H1 (cell line): ENCODE results near the gene TMEM212. TPM values are rescaled to one million over a fixed set of nuclear protein-coding genes. Genes with fewer than 3 reads are reported as not detected.
A peak's percentile ranks its signal among the peaks of the same experiment; 100 is the strongest.

Source experiments
- CTCF ChIA-PET: fragments of 300-600 bp; sonication (Branson Sonifier 250); formaldehyde crosslinking; loops from one replicate; lab custom pipeline; 2021; ENCODE audit not compliant: partially characterized antibody; lab: Charles Lee
- POLR2A ChIA-PET: fragments of 300-600 bp; sonication (Branson Sonifier 250); formaldehyde crosslinking; loops from one replicate; lab custom pipeline; 2021; ENCODE audit warnings: inconsistent platforms; ENCODE audit not compliant: partially characterized antibody; lab: Charles Lee
- DNase-seq, 2 experiments: peaks; one replicate each; pipeline versions ENCODE4 v3.0.0 to v3.0.0-alpha.2; 2010 to 2022; ENCODE audit warnings: low spot score in 2 of 2, low read depth in 1 of 2, mixed read lengths in 1 of 2
- FAIRE-seq: peaks from 2 replicates; lab custom pipeline; 2011; peaks lifted over from hg19 to GRCh38; lab: Jason Lieb, UNC
- H2AFZ ChIP-seq: 2 replicates; pipeline ENCODE4 v1.8.1; 2012; ENCODE audit warnings: low read length, inconsistent platforms
- H2AK5ac ChIP-seq: 2 replicates; pipeline ENCODE4 v1.6.1; 2013; ENCODE audit warnings: low read depth, low read length
- H2BK120ac ChIP-seq: replicated peaks from 2 replicates; pipeline ENCODE3; 2013; ENCODE audit warnings: low read depth, low read length, inconsistent platforms
- H2BK12ac ChIP-seq: 2 replicates; pipeline ENCODE4 v1.6.1; 2013; ENCODE audit warnings: low read depth, low read length
- H2BK15ac ChIP-seq: 2 replicates; pipeline ENCODE4 v1.6.1; 2013; ENCODE audit warnings: low read length
- H2BK20ac ChIP-seq: 2 replicates; pipeline ENCODE4 v1.6.1; 2013; ENCODE audit warnings: low read length
- H2BK5ac ChIP-seq: 2 replicates; pipeline ENCODE4 v1.6.1; 2013; ENCODE audit warnings: low read depth, low read length
- H3K14ac ChIP-seq: 2 replicates; pipeline ENCODE4 v1.6.1; 2013; ENCODE audit warnings: inconsistent platforms; ENCODE audit not compliant: insufficient read length
- H3K18ac ChIP-seq: 2 replicates; pipeline ENCODE4 v1.6.1; 2013; ENCODE audit warnings: low read length; ENCODE audit errors: extremely low read depth
- H3K23ac ChIP-seq: 2 replicates; pipeline ENCODE4 v1.6.1; 2013; ENCODE audit warnings: inconsistent platforms; ENCODE audit not compliant: insufficient read length
- H3K23me2 ChIP-seq: 2 replicates; pipeline ENCODE4 v1.6.1; 2013; ENCODE audit warnings: low read depth, low read length
- H3K27ac ChIP-seq: 2 replicates; pipeline ENCODE4 v1.6.1; 2011; ENCODE audit warnings: low read depth, low read length, inconsistent platforms
- H3K27me3 ChIP-seq, 4 experiments: replicated peaks in 1 of 4; 1 replicate in 1 of 4; 2 replicates in 3 of 4; pipeline versions ENCODE4 v1.6.1 to v1.8.1; 2011 to 2013; ENCODE audit warnings: low read length in 3 of 4, mild to moderate bottlenecking in 3 of 4, inconsistent platforms in 2 of 4, mixed read lengths in 2 of 4, moderate library complexity in 1 of 4; ENCODE audit not compliant: control insufficient read depth in 3 of 4, insufficient read depth in 3 of 4; ENCODE audit errors: extremely low read depth in 1 of 4
- H3K36me3 ChIP-seq, 4 experiments: 2 replicates each; pipeline versions ENCODE4 v1.6.1 to v1.8.1; 2011 to 2013; ENCODE audit warnings: mild to moderate bottlenecking in 4 of 4, low read length in 3 of 4, moderate library complexity in 2 of 4, control low read depth in 1 of 4, inconsistent platforms in 1 of 4; ENCODE audit not compliant: insufficient read depth in 4 of 4, control insufficient read depth in 2 of 4
- H3K4ac ChIP-seq: replicated peaks from 2 replicates; pipeline ENCODE3; 2013; ENCODE audit warnings: low read length, low read depth, mixed read lengths, inconsistent platforms; ENCODE audit not compliant: insufficient read length
- H3K4me1 ChIP-seq, 4 experiments: replicated peaks in 1 of 4; 1 replicate in 1 of 4; 2 replicates in 3 of 4; pipeline versions ENCODE4 v1.6.1 to v1.8.1; 2011 to 2013; ENCODE audit warnings: low read length in 3 of 4, inconsistent platforms in 2 of 4, mixed read lengths in 1 of 4; ENCODE audit not compliant: insufficient read depth in 4 of 4, control insufficient read depth in 3 of 4
- H3K4me2 ChIP-seq, 2 experiments: 2 replicates each; pipeline versions ENCODE4 v1.6.1 to v1.8.1; 2011 to 2013; ENCODE audit warnings: low read depth in 2 of 2, low read length in 2 of 2, control low read depth in 1 of 2, inconsistent platforms in 1 of 2, mild to moderate bottlenecking in 1 of 2; ENCODE audit not compliant: insufficient read depth in 1 of 2
- H3K4me3 ChIP-seq, 4 experiments: fragments of 200-600, 300-600 bp in 1 of 4; sonication (generic), shearing (Covaris generic), sonication (Bioruptor Twin) in 1 of 4; 2 replicates each; pipeline versions ENCODE4 v1.5.1 to v1.8.1; 2011 to 2016; ENCODE audit warnings: low read length in 4 of 4, low read depth in 3 of 4, control low read depth in 2 of 4, inconsistent platforms in 2 of 4, mild to moderate bottlenecking in 2 of 4, mixed read lengths in 1 of 4, moderate library complexity in 1 of 4; ENCODE audit not compliant: insufficient read depth in 2 of 4; ENCODE audit errors: extremely low read depth in 1 of 4
- H3K56ac ChIP-seq: replicated peaks from 2 replicates; pipeline ENCODE3; 2013; ENCODE audit warnings: low read depth, mild to moderate bottlenecking, mixed read lengths, low read length, inconsistent platforms; ENCODE audit not compliant: insufficient read length
- H3K79me1 ChIP-seq: 2 replicates; pipeline ENCODE4 v1.6.1; 2013; ENCODE audit warnings: low read depth, low read length, control low read depth
- H3K79me2 ChIP-seq, 2 experiments: 2 replicates each; pipeline versions ENCODE4 v1.6.1 to v1.8.1; 2012 to 2013; ENCODE audit warnings: low read length in 2 of 2, mild to moderate bottlenecking in 2 of 2, inconsistent platforms in 1 of 2; ENCODE audit not compliant: insufficient read depth in 2 of 2, control insufficient read depth in 1 of 2
- H3K9ac ChIP-seq, 4 experiments: replicated peaks in 1 of 4; 1 replicate in 1 of 4; 2 replicates in 3 of 4; pipeline versions ENCODE4 v1.6.1 to v1.8.1; 2011 to 2013; ENCODE audit warnings: low read depth in 3 of 4, low read length in 3 of 4, control low read depth in 2 of 4, mild to moderate bottlenecking in 2 of 4, moderate library complexity in 2 of 4, inconsistent platforms in 1 of 4; ENCODE audit errors: extremely low read depth in 1 of 4
- H3K9me3 ChIP-seq, 2 experiments: 2 replicates each; pipeline versions ENCODE4 v1.6.1 to v1.8.1; 2012 to 2013; ENCODE audit warnings: mild to moderate bottlenecking in 2 of 2, moderate library complexity in 2 of 2, control low read depth in 1 of 2, inconsistent platforms in 1 of 2, low read depth in 1 of 2, low read length in 1 of 2, mixed read lengths in 1 of 2; ENCODE audit not compliant: insufficient read depth in 2 of 2
- H4K20me1 ChIP-seq, 2 experiments: replicated peaks in 1 of 2; 2 replicates each; pipeline versions ENCODE3 to v1.8.1; 2011 to 2013; ENCODE audit warnings: inconsistent platforms in 2 of 2, low read length in 2 of 2, mild to moderate bottlenecking in 1 of 2; ENCODE audit not compliant: insufficient read depth in 2 of 2, control insufficient read depth in 1 of 2
- H4K5ac ChIP-seq: 2 replicates; pipeline ENCODE4 v1.6.1; 2013; ENCODE audit warnings: low read length, low read depth, mixed read lengths, inconsistent platforms; ENCODE audit not compliant: insufficient read length
- H4K8ac ChIP-seq: 2 replicates; pipeline ENCODE4 v1.8.0; 2013; ENCODE audit warnings: mild to moderate bottlenecking, moderate library complexity, low read length, inconsistent platforms; ENCODE audit not compliant: insufficient read depth; ENCODE audit errors: extremely low read depth
- H4K91ac ChIP-seq: replicated peaks from 2 replicates; pipeline ENCODE3; 2013; ENCODE audit warnings: low read length, mixed read lengths, inconsistent platforms; ENCODE audit not compliant: insufficient read length
- BCL11A ChIP-seq, 2 experiments: IDR thresholded peaks; one replicate each; pipeline ENCODE4 v1.6.1; 2011; ENCODE audit warnings: low read depth in 2 of 2, low read length in 2 of 2, mild to moderate bottlenecking in 2 of 2
- CEBPB ChIP-seq: IDR thresholded peaks from 2 replicates; pipeline ENCODE4 v1.6.1; 2012; ENCODE audit warnings: low read depth, low read length
- EP300 ChIP-seq, 2 experiments: IDR thresholded peaks; 1 replicate in 1 of 2; 2 replicates in 1 of 2; pipeline ENCODE4 v1.6.1; 2011 to 2012; ENCODE audit warnings: low read depth in 2 of 2, low read length in 2 of 2, mild to moderate bottlenecking in 2 of 2, borderline replicate concordance in 1 of 2, inconsistent platforms in 1 of 2, moderate library complexity in 1 of 2
- FOSL1 ChIP-seq: IDR thresholded peaks from 2 replicates; pipeline ENCODE4 v1.6.1; 2011; ENCODE audit warnings: mild to moderate bottlenecking, low read depth, low read length, moderate library complexity; ENCODE audit not compliant: insufficient read depth
- HDAC2 ChIP-seq, 2 experiments: fragments of 300-600 bp in 1 of 2; sonication (generic) in 1 of 2; IDR thresholded peaks; 2 replicates each; pipeline ENCODE4 v1.6.1; 2011 to 2012; ENCODE audit warnings: low read depth in 2 of 2, low read length in 2 of 2, mild to moderate bottlenecking in 2 of 2, moderate library complexity in 2 of 2, borderline replicate concordance in 1 of 2, inconsistent platforms in 1 of 2
- JUND ChIP-seq: IDR thresholded peaks from 2 replicates; pipeline ENCODE4 v1.6.1; 2011; ENCODE audit warnings: mild to moderate bottlenecking, improper control_type of control experiment, low read length
- KDM1A ChIP-seq: fragments of 200-600, 300-600 bp; sonication (generic); IDR thresholded peaks from 2 replicates; pipeline ENCODE4 v1.7.1; 2016; ENCODE audit warnings: mild to moderate bottlenecking, low read length, borderline replicate concordance
- KDM4A ChIP-seq: IDR thresholded peaks from one replicate; pipeline ENCODE4 v1.7.1; 2012; ENCODE audit warnings: low read depth, mild to moderate bottlenecking, moderate library complexity, low read length, inconsistent platforms; ENCODE audit not compliant: severe bottlenecking
- POLR2AphosphoS5 ChIP-seq: IDR thresholded peaks from 2 replicates; pipeline ENCODE4 v1.6.1; 2011; ENCODE audit warnings: low read depth, low read length
- RNF2 ChIP-seq: fragments of 200-900, 300-1000 bp; sonication (generic); IDR thresholded peaks from 2 replicates; pipeline ENCODE4 v1.7.1; 2016; ENCODE audit warnings: borderline replicate concordance, low read depth, mild to moderate bottlenecking, antibody characterized with exemption, low read length; ENCODE audit not compliant: poor library complexity, severe bottlenecking; ENCODE audit errors: missing control alignments
- SIX5 ChIP-seq: IDR thresholded peaks from 2 replicates; pipeline ENCODE4 v1.6.1; 2011; ENCODE audit warnings: mild to moderate bottlenecking, low read depth, low read length
- TEAD4 ChIP-seq: IDR thresholded peaks from 2 replicates; pipeline ENCODE4 v1.6.1; 2012; ENCODE audit warnings: low read depth, low read length, inconsistent platforms, mixed read lengths
- YY1 ChIP-seq: IDR thresholded peaks from 2 replicates; pipeline ENCODE4 v1.6.1; 2011; ENCODE audit warnings: low read depth, mild to moderate bottlenecking, low read length
- WGBS, 2 experiments: shearing (Covaris generic) in 1 of 2; methylation state at CpG; one replicate each; pipeline versions ENCODE4 v1.1.6 to v1.1.7; 2013 to 2015; ENCODE audit warnings: low lambda C conversion rate in 2 of 2, mixed read lengths in 2 of 2, inconsistent platforms in 1 of 2, low coverage in 1 of 2, missing lambda C conversion rate in 1 of 2; ENCODE audit not compliant: insufficient replicate concordance in 2 of 2, insufficient coverage in 1 of 2, insufficient read length in 1 of 2; ENCODE audit errors: extremely low coverage in 1 of 2, missing lambda C conversion rate in 1 of 2; 5-methylcytosine and 5-hydroxymethylcytosine counted together
- polyA plus RNA-seq, 7 experiments: library from polyadenylated mRNA; depleted of rRNA in 3 of 7; stranded (reverse) in 5 of 7; unstranded in 2 of 7; fragments of >200 nt in 5 of 7; fragments of 200-250 nt in 2 of 7; gene quantifications; 1 replicate in 5 of 7; 2 replicates in 1 of 7; 4 replicates in 1 of 7; pipeline versions ENCODE4 v1.2.1 to v1.2.3, GENCODE V29; 2011 to 2013; ENCODE audit warnings: missing spikeins in 2 of 7, mixed read lengths in 2 of 7
- total RNA-seq: library from RNA; stranded (reverse); fragmentation: NEBNext Ultra II Directional; extraction: Animal tissue kit (Norgen Biotek cat#: 25700); gene quantifications from 2 replicates; pipeline ENCODE4 v1.2.1, GENCODE V29; 2021

The TMEM212 gene
- total and polyA plus RNA-seq, 2 of the 8 experiments (the other 6 are each of a cell fraction or from before 2014, with no cell fraction given): not detected

DNA sequence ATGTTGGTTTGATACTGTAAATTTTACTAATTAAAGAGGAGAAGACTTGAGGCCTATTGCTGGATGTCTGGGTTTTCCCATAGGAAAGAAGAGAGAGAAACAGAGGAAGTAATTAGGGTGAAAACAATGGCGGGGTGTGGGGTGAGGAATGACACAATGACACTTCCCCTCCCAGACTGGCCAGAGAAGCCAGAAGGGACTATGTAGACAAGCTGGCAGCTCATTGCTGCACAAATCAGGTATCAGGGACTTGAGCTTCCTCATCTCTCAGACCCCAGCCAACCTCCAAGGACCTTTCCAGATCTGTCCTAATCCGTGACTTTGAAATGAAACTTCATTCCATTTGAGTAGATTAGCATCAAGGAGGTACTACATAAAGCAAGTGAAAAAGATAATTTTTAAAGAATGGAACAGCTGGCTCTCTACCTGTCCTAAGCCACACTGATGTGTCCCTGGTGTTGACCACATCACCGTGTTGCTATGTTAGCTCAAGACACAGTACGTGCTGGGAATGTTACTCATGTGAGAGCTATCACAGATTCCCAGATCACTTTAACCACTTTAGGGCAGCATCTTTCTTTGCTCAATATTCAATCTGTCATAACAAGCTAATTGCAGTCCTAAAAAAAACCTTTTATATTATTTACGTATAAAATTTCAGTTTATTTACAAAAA is 22.2 kb downstream of the TMEM212 start:
- Histone ChIP-seq H4K5ac (no peak overlapping the region), H3K4me3 (no peak overlapping the region), H2BK20ac (no peak overlapping the region; the same call in 1 of the 2 replicates), H3K79me1 (no peaks in the 10 kb centered on the region), H2BK120ac (no peak overlapping the region), H3K23ac (no peak overlapping the region), H3K36me3 (no peaks in the 10 kb centered on the region), H3K23me2 (no peaks in the 10 kb centered on the region), H4K91ac (no peak overlapping the region), H2BK15ac (no peak overlapping the region; the same call in 1 of the 2 replicates), H3K27me3 (no peaks in the 10 kb centered on the region), H3K27ac (no peak overlapping the region), H3K9me3 (no peaks in the 10 kb centered on the region), H2BK5ac (no peak overlapping the region), H3K56ac (no peak overlapping the region), H2BK12ac (no peak overlapping the region; the same call in 1 of the 2 replicates), H4K20me1 (no peaks in the 10 kb centered on the region), H3K9ac (no peak overlapping the region), H3K18ac (no peak overlapping the region), H3K14ac (no peak overlapping the region), H4K8ac (no peak overlapping the region), H3K4me2 (no peak overlapping the region), H2AK5ac (no peak overlapping the region), H3K79me2 (no peaks in the 10 kb centered on the region), H3K4me1 (peaks cover 0 to 5% (median 1%) of the 10 kb centered on the region in 4 experiments; a peak in 2 of 7 replicates), H3K4ac (no peak overlapping the region), H2AFZ (peak overlapping the region; percentile 24; the same call in 1 of the 2 replicates)
- WGBS, 2 experiments: 88 to 100% methylated on average over 1 to 5 of the region's 5 CpGs
- DNase-seq (no peak), FAIRE-seq (no peak)
- CTCF ChIA-PET: interaction anchor here (0.5 to 1.6 kb wide), 10 partner anchors 10 to 884 kb away, joined by 3 to 4 read pairs (median 3); no protein-coding TSS in a partner anchor
- POLR2A ChIA-PET: no interaction called here
- TF ChIP-seq EP300 (IDR thresholded peaks at IDR 0.05; ENCODE audit: borderline replicate concordance in 1 of 2, low read depth in 2 of 2, low read length in 2 of 2): no peak
- TF ChIP-seq TEAD4: no peak
- no peak for TF ChIP-seq HDAC2 (IDR thresholded peaks at IDR 0.05; ENCODE audit: borderline replicate concordance in 1 of 2, low read depth in 2 of 2, low read length in 2 of 2)
- no peak for TF ChIP-seq RNF2
- no peak for TF ChIP-seq FOSL1
- no peak for TF ChIP-seq BCL11A (IDR thresholded peaks at IDR 0.05; ENCODE audit: low read depth in 2 of 2, low read length in 2 of 2)
- TF ChIP-seq KDM1A: no peak
- no peak for TF ChIP-seq KDM4A
- TF ChIP-seq SIX5: no peak
- no peak for TF ChIP-seq CEBPB
- no peak for TF ChIP-seq YY1
- no peak for TF ChIP-seq JUND
- no peak for TF ChIP-seq POLR2AphosphoS5
